KBM-7 (cell line): Measurements from ENCODE around the gene PARD6B.
A peak's percentile ranks its signal among the peaks of the same experiment; 100 is the strongest.

Source experiments
- DNase-seq: peaks from one replicate; pipeline ENCODE4 v3.0.0-alpha.2; 2015
- in situ Hi-C: fragments of 300-500 bp; cut with MboI; formaldehyde crosslinking; loops from 2 replicates; pipeline ENCODE4 v1.14.3; 2020; ENCODE audit warnings: low sequenced_read_pairs, low pct_unique_long_range_greater_than_20kb, mixed read lengths

The PARD6B gene

DNA sequence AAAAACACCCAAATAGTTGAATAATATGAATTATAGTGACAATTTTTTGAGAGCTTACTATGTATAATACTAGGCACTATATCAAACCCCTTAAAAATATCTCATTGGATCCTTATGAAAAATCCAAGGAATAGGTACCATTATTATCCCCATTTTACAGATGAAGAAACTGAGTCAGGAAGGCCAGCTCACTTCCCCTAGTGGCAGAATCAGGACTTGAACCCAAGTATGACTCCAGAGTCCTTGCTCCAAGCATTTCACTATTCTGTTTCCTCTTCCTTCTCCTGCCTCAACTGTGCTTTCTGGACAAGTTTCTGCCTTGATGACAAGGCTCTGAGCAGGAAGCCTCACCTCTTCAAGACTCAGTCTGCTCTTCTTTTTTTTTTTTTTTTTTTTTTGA is 10.8 kb upstream of the PARD6B start:
- in situ Hi-C loops, result no loop called here
- DNase-seq, result no peak

DNA sequence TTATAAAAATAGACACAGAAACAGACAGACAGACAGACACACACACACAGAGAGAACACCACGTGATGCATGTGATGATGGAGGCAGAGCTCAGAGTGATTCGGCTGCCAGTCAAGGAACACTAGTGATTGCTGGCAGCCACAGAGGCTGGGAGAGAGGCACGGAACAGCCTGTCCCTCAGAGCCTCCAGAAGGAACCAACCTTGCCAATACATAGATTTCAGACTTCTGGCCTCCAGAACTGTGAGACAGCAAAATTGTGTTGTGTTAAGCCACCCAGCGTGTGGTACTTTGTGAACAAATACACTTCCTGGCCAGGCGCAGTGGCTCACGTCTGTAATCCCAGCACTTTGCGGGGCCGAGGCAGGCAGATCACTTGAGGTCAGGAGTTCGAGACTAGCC is 9.5 kb upstream of the PARD6B start:
- in situ Hi-C loops, result no loop called here
- DNase-seq, result no peak

DNA sequence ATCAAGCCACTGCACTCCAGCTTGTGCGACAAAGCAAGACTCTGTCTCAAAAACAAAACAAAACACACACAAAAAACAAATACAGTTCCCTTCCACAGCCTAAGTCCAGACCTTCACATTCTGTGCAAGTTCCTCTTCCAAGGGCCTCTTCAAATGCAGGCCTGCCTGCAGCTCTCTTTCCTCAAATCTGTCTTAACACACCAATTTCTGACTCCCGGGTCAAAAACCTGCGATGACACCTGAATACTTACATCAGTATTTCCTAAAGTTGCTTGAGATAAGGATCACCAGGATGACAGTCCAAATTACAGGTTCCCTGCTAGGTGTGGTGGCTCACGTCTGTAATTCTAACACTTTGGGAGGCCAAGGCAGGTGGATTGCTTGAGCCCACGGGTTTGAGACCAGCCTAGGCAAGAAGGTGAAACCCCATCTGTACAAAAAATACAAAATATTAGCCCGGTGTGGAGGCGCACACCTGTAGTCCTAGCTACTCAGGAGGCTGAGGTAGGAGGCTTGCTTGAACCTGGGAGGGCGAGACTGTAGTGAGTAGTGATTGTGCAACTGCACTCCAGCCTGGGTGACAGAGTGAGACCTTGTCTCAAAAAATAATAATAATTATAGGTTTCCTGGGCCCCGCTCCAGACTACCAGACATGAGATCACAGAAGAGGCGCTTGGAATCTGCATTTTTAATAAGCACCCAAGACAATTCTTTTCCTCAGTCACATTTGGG is 8.8 kb upstream of the PARD6B start:
- DNase-seq, result no peak
- in situ Hi-C loops, result no loop called here

DNA sequence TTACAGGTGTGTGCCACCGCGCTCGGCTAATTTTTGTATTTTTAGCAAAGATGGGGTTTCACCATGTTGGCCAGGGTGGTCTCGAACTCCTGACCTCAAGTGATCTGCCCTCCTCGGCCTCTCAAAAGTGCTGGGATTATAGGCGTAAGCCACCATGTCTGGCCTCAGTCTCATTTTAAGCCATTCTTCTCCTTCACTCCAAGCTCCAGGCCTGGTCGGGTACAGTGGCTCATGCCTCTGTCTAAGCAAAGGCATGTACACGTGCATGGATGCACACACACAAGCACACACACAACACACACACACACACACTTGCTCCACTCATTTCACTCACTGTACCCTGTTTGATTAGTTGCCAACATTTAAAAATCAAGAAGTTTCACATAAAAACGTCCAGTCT is 7.7 kb upstream of the PARD6B start:
- in situ Hi-C loops, result no loop called here
- DNase-seq, result no peak

DNA sequence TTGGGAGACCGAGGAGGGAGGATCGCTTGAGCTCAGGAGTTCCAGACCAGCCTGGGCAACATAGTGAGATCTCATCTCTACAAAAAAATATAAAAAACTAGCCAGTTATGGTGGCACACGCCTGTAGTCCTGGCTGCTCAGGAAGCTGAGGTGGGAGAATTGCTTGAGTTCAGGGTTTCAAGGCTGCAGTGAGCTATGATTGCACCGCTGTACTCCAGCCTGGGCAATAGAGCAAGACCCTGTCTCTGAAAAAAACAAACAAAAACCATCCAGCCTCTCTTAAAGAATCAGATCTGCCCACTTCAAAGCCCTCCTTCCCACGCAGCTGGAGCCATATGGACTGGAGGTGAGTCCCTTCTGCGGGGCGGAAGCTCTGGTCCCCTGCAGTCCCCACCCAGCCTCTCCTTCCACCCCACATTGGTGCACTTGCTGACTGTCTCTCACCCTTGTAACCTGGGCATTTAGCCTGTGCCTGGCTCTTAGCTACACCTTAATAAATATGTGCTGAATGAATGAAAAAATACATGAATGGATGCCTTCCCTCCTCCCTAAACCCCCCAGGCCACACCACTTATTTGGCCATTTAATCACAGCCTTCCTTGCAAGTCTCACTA is 7.2 kb upstream of the PARD6B start:
- in situ Hi-C loops, result no loop called here
- DNase-seq, result no peak

DNA sequence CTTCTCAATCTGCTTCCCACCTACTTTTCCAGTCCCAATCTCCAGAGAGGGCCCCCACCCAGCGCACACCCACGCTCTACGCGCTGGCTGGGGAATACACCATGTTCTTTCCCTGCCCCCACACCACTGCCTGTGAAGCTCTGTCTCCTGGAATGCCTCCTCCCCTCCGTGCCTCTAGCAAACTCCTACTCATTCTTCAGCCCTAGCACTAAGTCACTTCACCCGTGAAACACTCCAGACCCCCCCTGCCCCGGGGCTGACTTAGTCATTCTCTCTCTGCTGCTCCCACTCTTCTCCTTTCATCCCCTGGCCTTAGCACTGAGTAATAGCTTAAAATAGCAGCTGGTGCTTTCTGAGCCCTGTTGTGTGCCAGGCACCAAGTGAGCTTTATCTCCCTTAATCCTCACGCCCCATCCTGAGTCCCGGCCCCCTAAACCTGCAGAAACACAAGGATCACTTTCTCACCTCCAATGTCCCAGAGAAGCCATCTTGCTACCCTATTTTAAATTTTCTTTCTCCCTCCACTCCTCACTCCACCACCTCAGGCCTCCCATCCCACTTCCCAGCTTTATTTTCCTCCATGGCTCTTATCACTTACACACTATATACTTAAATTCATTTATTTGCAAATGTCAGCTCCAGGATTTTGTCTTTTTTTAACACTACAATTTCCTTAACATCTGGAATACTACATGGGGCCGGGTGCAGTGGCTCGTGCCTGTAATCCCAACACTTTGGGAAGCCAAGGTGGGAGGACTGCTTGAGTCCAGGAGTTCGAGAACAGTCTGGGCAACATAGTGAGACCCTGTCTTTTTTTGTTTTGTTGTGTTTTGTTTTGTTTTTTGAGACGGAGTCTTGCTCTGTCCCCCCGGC is 6.3 kb upstream of the PARD6B start:
- in situ Hi-C loops, result no loop called here

DNA sequence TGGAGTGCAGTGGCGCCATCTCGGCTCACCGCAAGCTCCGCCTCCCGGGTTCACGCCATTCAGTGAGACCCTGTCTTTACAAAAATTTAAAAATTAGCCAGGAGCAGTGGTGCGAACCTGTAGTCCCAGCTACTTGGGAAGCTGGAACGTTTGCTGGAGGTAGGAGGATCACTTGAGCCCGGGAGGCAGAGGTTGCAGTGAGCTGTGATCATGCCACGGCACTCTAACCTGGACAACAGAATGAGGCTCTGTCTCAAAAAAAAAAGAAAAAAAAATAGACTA is 5.7 kb upstream of the PARD6B start:
- no peak for DNase-seq
- in situ Hi-C loops, result no loop called here

More for the DNA sequence above, 6.3 kb upstream of the PARD6B start:
- DNase-seq, result no peak

DNA sequence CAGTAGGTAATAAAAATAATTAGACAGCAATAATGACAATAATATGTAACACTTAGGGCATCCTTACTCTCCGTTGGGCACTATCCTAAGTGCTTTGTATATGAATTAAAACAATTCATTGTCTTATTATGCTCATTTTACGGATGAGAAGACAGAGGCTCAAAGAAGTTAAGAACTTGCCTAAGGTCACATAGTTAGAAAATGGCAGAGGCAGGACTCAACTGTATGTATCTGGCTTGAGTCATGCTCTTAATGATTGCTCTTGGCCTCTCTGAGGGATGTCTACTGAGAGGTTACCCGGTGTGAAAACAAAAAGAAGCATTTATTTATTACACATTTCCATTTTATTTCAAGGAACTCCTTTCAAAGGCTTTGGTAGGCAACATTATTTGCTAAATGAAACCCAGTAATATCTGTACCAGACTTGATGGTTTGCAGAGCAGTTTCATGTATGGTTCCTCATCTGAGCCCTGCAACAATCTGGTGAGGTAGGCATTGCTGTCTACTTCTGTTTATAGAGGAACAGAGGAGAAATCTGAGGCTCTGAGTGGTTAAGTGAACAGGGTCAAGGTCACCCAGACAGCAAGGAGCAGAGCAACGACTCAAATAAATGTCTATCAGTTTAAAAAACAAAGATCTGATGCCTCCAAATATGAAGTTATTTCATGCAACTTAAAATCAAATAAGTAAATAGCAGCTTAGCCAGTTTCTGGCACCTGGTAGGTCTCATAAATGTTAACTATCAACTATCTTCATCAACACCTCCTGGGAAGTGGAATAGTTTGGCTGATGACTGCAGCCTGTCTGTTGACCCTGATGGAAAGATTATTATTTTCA is 4.2 kb upstream of the PARD6B start:
- in situ Hi-C loops, result no loop called here
- DNase-seq, result no peak

DNA sequence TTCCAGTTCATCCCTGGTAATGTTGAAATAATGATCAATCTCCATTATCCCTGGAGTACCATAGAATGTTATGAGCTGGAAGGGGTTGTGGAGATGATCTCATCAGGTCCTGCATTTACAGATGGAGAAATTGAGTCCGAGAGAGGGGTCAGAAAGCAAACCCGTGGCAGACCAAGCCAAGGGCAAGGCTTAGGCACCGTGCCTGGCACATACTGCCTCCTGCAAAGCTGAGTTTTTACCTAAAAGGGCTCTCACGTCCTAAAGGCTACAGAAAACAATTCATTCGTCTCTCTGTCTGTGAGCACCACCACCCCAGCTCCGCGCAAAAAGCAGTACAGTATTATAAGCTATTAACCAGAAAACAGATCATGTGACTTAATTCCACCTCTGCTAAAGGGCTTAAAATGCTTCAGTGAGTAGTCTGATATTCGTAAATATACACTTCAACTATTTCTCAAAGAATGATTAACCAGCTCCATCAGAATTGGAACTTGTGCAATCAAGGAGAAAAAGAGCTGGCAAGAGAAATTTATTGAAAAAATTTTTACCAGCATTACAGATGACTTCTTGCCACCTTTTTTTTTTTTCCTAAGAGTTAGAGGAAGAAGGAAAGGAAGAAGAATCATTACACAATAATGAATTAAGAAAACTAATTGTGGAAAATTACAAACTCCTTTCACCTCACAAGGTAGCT is 3.4 kb upstream of the PARD6B start:
- in situ Hi-C loops, result no loop called here
- DNase-seq, result no peak

DNA sequence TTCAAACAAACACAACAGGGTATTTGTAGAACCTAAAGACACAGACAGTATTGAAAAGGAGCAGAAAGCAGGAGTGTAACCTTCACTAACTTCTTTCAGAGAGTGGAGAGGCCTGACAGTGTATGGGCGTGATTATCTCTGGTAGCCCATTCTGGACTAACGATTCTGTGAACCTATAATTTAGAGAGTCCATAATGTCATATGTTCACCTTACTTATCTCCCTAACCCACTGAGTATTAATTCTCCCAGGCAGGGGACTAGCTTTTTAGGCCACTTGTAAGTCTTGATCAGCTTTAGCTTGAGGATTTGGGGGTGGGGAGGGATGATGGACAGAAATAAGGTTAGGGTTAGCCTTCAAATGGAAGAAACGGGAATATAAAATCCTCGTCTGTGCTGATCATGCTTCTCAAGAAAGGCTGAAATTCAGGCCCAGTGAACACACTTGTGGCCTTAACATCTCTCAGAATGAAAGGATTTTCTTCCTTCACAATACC is 2.8 kb upstream of the PARD6B start:
- in situ Hi-C loops, result no loop called here
- DNase-seq, result no peak

DNA sequence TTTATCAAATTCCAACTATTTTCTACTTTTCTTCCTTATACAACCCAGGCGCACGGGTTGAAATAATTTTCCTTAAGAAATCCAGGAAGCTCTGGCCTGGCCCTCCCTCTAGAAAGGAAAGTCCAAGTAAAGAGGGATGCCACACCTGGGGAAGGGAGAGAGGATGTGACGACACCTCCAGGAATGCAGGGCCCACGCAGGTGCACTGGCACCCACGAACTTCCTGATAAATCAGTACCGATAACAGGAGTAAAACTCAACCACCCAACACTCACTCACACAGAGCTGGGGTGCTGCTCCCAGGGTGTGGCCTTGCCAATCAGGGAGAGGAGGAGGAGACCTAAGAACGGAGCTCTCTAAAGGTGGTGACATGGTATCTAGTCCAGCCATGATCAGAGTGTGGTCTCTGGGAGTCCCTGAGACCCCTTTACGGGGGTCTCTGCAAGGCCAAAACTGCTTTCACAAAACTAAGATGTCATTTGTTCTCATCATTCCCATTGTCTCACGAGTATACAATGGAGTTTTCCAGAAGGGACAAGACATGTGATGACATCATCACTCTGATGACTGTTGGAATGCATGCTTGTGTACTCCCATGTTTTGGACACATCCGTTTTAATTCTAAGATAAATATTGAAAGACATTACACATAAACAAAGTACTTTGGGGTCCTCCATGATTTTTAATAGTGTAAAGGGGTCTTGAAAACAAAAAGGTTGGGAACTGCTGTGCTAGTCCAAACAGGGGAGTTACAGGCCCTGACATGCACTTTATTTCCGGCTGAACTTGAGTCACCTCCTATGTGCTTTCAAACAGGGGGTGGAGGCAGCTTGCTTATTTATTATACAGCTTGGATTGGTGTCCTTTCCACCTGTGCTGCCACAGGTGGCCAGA is 2.2 kb upstream of the PARD6B start:
- in situ Hi-C loops, result no loop called here
- no peak for DNase-seq

DNA sequence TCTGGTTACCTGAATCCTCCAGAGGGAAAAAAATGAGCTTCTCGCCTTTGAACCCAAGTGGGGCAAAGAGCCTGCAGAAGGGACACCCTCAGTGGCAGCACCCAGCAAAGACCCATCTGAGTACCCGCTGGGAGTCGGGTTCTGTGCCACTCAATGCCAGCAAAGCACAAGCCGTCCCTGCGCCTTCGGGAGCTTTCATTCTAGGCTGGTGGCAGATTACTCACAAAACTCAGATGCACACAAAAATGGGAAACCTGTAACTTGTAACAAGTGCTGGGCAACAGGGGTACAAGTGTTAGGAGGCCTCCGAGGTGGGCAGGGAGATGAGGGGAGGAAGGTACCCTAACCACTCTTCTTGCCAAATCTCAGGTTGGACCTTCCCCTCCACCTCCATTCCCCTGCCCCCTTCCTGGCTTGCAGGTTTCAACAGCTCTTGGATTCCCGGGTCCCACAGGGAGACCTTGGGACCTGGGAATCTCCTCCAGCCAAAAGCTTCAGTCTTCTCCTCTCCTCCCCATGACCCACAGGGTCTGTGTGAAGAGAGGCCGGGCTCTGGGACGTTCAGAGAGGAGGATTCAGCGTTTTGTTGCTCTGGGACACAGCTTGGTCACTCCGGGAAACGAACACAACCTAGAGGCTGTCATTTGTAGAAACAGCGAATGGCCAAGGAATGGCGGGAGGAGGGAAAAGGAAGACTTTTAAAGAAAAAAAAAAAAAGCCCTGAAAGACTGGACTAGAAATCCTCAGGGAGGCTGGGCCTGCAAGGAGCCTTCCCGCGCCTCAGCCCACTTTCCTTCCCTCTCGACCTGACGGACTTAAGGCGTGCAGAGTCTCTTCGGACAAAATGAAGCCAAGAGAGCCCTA is 1.2 kb upstream of the PARD6B start:
- in situ Hi-C loops, result no loop called here

DNA sequence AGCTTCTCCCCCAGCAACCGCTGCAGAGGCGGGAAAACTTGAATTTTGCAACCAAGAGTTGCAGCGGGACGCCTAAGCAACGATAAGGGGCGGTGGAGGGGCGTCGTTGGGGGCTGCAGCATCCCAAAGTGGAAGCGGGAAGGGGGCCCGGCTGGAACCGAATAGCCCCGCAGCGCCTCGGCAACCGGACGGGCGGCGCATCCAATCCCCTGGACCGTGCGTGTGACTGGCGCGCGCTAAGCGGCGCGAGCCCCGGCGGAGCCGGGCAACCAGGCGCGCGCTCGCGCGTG is 670 bp upstream of the PARD6B start:
- in situ Hi-C loops, result no loop called here
- DNase-seq, result no peak

More for the DNA sequence above, 1.2 kb upstream of the PARD6B start:
- no peak for DNase-seq

DNA sequence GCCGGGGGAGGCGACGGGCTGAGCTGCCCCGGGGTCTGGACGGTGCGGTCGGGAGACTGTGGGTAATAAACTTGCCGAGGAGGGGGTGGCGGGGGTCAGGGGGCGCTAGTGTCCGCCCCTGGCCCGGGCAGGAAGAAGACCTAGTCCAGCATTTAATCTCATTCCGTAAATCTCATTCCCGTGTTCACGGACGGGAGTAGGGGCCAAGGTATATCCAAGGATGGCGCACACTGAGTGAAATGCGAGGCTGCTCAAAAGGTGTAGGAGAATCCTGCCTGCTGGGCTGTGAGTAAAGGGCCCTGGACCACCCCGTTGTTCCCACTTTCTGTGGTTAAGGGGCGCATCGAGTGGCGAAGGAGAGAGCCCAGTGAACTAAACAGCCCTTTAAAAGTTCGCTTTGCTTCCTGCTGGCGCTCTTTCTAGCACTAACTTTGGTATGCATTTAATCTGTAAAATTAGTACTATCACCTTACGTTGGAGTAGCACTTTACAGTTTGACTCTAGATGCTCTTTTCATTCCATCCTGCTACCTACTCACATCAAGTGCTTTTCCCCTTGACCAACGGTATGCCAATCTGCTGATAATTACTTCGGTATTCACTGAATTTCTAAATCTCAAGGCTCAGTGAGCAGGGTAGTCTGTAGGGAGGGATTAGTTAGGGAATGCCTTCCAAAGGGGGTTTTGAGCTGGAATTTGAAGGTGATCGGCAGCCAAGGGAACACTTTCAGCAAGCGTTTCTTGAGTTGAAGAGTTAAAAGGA is 730 bp downstream of the PARD6B start:
- DNase-seq, result peak; percentile 24
- in situ Hi-C loops, result no loop called here

DNA sequence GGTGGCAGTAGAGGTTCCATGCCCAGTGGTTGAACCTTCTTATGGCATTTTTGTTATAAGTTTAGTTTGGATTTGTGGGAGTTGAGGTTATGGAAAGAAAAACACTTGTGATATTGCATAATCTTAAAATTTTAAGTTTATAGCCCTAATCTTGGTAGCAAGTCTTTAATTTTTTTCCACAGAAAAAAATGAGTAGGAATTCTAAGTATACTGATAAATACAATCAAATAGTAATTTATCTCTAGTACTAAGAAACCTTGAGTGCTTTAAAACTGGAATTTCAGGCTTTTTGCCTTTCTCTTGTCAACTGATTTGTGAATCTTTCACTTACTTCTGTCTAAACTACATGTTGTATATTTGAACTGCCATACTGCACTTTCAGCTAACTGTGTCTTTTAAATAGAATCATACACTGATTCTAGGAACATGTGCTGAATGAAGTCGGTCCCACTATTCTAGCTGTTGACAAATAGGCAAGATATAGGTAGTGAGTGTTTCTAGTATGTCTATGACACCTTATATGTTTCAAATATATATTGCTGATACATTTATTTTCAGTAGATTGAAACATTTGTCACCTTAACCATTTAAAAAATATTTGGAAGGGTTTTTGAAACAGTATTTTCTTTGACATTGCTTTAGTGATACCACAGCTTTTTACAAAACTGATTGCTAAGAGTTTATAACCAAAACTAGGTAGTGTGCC is 2.4 kb downstream of the PARD6B start:
- in situ Hi-C loops, result no loop called here
- DNase-seq, result no peak
